ENCODE measurements around the gene NCF2. TPM values are rescaled to one million over a fixed set of nuclear protein-coding genes. Genes with fewer than 3 reads are reported as not detected.

NCF2 gene
- total and polyA plus RNA-seq, 2 donors (not counting 1 experiment from before 2014, with no cell fraction given), result 9.9 to 10.5 TPM

DNA sequence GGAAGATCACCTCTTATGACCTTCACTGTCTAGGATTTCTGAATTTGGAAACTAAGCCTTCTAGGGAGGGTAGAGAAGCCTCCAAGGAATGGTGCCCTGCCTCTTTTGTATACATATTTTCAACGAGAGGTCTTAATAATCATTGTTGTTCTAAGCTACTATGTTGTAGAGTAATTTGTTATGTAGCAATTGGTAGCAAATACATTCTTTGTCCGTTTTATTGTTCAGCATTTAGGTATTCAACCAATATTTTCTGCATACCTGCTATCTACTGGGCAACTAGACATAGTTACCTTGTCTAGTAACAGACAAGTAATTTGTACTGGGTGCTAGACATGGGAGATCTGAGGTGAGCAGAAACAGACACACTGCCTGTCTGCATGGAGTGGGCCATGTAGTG is 20.8 kb upstream of the NCF2 start:
- Mint-ChIP-seq H3K4me3 (no peak overlapping the region), H3K9me3 (ENCODE audit: insufficient read depth) (no peaks in the 10 kb centered on the region), H3K27ac (no peak overlapping the region), H3K27me3 (peaks cover 6% of the 10 kb centered on the region), H3K4me1 (peaks cover 22% of the 10 kb centered on the region)
- DNase-seq (no peak), ATAC-seq (ENCODE audit: low read depth) (no peak)
- intact Hi-C loops (cut with micrococcal nuclease), result no loop called here
- TF ChIP-seq, protein P1, sequence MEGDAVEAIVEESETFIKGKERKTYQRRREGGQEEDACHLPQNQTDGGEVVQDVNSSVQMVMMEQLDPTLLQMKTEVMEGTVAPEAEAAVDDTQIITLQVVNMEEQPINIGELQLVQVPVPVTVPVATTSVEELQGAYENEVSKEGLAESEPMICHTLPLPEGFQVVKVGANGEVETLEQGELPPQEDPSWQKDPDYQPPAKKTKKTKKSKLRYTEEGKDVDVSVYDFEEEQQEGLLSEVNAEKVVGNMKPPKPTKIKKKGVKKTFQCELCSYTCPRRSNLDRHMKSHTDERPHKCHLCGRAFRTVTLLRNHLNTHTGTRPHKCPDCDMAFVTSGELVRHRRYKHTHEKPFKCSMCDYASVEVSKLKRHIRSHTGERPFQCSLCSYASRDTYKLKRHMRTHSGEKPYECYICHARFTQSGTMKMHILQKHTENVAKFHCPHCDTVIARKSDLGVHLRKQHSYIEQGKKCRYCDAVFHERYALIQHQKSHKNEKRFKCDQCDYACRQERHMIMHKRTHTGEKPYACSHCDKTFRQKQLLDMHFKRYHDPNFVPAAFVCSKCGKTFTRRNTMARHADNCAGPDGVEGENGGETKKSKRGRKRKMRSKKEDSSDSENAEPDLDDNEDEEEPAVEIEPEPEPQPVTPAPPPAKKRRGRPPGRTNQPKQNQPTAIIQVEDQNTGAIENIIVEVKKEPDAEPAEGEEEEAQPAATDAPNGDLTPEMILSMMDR (IDR thresholded peaks at IDR 0.05), result no peak
- no peak for TF ChIP-seq EZH2 (IDR thresholded peaks at IDR 0.05; ENCODE audit: borderline replicate concordance, insufficient read depth, low read depth, low read length, poor library complexity, severe bottlenecking)
- POLR2A ChIA-PET, result no interaction called here
- Histone ChIP-seq H3K9me3 (ENCODE audit: control extremely low read depth in 1 of 3, control insufficient read depth in 2 of 3, insufficient read depth in 1 of 3, low read length in 2 of 3) (no peaks in the 10 kb centered on the region), H3K36me3 (replicated peaks in 1 of 2; ENCODE audit: control extremely low read depth in 1 of 2, control insufficient read depth in 1 of 2, extremely low read depth in 1 of 2, insufficient read depth in 2 of 2, low read length in 1 of 2) (no peaks in the 10 kb centered on the region), H3K79me2 (ENCODE audit: control insufficient read depth, insufficient read depth, low read length) (no peaks in the 10 kb centered on the region), H3K27ac (ENCODE audit: low read length in 2 of 2) (no peak overlapping the region), H3K9ac (ENCODE audit: low read length) (no peak overlapping the region), H2AFZ (ENCODE audit: insufficient read depth, low read depth, low read length, poor library complexity, severe bottlenecking) (no peak overlapping the region), H3K4me3 (ENCODE audit: control extremely low read depth in 1 of 5, extremely low read depth in 1 of 5, insufficient read depth in 1 of 5, low read depth in 2 of 5, low read length in 4 of 5) (no peak overlapping the region), H3K27me3 (replicated peaks in 1 of 4; ENCODE audit: control extremely low read depth in 1 of 4, control insufficient read depth in 3 of 4, insufficient read depth in 4 of 4, low read length in 3 of 4) (no peaks in the 10 kb centered on the region), H4K20me1 (ENCODE audit: control insufficient read depth, insufficient read depth, low read length, poor library complexity, severe bottlenecking) (no peaks in the 10 kb centered on the region), H3K4me1 (ENCODE audit: control insufficient read depth in 2 of 2, insufficient read depth in 2 of 2, low read length in 2 of 2) (peaks cover 24 to 28% of the 10 kb centered on the region in 2 donors), H3K4me2 (replicated peaks; ENCODE audit: low read depth, low read length, poor library complexity, severe bottlenecking) (no peak overlapping the region)
- WGBS (ENCODE audit: insufficient coverage), result no CpG with 5 or more reads among the region's 2 CpGs
- CTCF ChIA-PET, result no interaction called here

DNA sequence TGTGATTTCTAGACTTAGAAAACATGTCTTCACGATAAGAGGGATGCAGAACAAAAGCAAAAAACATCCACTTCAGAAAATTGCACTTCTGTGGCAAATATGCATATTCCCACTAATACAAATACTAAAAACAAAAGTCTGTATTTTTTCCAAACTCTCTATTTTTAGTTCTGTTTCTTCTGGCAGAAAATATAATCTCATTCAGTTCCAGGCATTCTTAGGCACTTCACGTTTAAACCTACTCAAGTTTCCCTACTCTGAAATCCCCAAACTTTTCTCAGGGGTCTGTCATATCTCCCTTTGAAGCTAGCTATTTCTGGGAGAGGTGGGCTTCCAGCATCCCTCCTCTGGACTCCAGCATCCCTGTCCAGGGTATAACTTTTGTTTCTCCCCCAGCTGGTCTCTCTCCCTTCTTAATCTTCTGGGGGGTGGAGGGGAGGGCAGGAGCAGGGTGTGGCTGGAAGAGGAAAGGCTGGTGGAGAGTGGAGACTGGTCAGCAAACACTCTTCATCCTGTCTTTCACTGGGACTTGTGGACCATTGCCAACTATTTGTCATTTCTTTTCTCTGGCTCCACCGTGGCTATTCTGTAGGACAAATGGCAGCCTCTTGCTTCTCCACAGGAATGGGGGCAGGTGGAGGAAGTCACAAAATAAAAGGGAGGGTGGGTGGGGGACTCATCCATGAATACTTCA is 19.6 kb upstream of the NCF2 start:
- no peak overlapping the region for H3K4me3 ChIP-seq (ENCODE audit: control extremely low read depth in 1 of 5, extremely low read depth in 1 of 5, insufficient read depth in 1 of 5, low read depth in 2 of 5, low read length in 4 of 5)
- no peaks in the 10 kb centered on the region for H3K79me2 ChIP-seq (ENCODE audit: control insufficient read depth, insufficient read depth, low read length)
- H3K27me3 ChIP-seq (replicated peaks in 1 of 4; ENCODE audit: control extremely low read depth in 1 of 4, control insufficient read depth in 3 of 4, insufficient read depth in 4 of 4, low read length in 3 of 4), result no peaks in the 10 kb centered on the region
- no peaks in the 10 kb centered on the region for H3K9me3 ChIP-seq (ENCODE audit: control extremely low read depth in 1 of 3, control insufficient read depth in 2 of 3, insufficient read depth in 1 of 3, low read length in 2 of 3)
- Mint-ChIP-seq H3K4me3 (no peak overlapping the region), H3K27me3 (peaks cover 6% of the 10 kb centered on the region), H3K4me1 (peaks cover 28% of the 10 kb centered on the region), H3K27ac (no peak overlapping the region), H3K9me3 (ENCODE audit: insufficient read depth) (no peaks in the 10 kb centered on the region)
- ChIA-PET POLR2A (interaction anchor here (0.6 kb wide), 1 partner anchor 138 kb away, joined by 5 read pairs; the partner anchor contains the start of gene SMG7), CTCF (interaction anchor here (0.7 to 1.0 kb wide), 4 partner anchors 11 to 31 kb away, joined by 3 read pairs; no protein-coding TSS in a partner anchor)
- intact Hi-C loops (cut with micrococcal nuclease), result no loop called here
- DNase-seq (no peak), ATAC-seq (ENCODE audit: low read depth) (no peak)
- TF ChIP-seq, protein P1 (IDR thresholded peaks at IDR 0.05), result no peak
- TF ChIP-seq EZH2 (IDR thresholded peaks at IDR 0.05; ENCODE audit: borderline replicate concordance, insufficient read depth, low read depth, low read length, poor library complexity, severe bottlenecking), result no peak
- no peak overlapping the region for H3K27ac ChIP-seq (ENCODE audit: low read length in 2 of 2)
- H2AFZ ChIP-seq (ENCODE audit: insufficient read depth, low read depth, low read length, poor library complexity, severe bottlenecking), result no peak overlapping the region
- H3K4me2 ChIP-seq (replicated peaks; ENCODE audit: low read depth, low read length, poor library complexity, severe bottlenecking), result no peak overlapping the region
- no CpG with 5 or more reads among the region's 3 CpGs for WGBS (ENCODE audit: insufficient coverage)
- no peaks in the 10 kb centered on the region for H4K20me1 ChIP-seq (ENCODE audit: control insufficient read depth, insufficient read depth, low read length, poor library complexity, severe bottlenecking)
- no peaks in the 10 kb centered on the region for H3K36me3 ChIP-seq (replicated peaks in 1 of 2; ENCODE audit: control extremely low read depth in 1 of 2, control insufficient read depth in 1 of 2, extremely low read depth in 1 of 2, insufficient read depth in 2 of 2, low read length in 1 of 2)
- no peak overlapping the region for H3K9ac ChIP-seq (ENCODE audit: low read length)
- H3K4me1 ChIP-seq (ENCODE audit: control insufficient read depth in 2 of 2, insufficient read depth in 2 of 2, low read length in 2 of 2), result peaks cover 24 to 31% of the 10 kb centered on the region in 2 donors

All from B cell (primary cell).